Pericardium fibroblast (primary cell): ENCODE results near the gene RIN3. TPM values are rescaled to one million over a fixed set of nuclear protein-coding genes. Genes with fewer than 3 reads are reported as not detected.

Source experiments
- total RNA-seq: library from RNA; depleted of rRNA; stranded (reverse); fragments of >200 nt; gene quantifications from 2 replicates; pipeline ENCODE4 v1.2.3, GENCODE V29; 2015

Gene RIN3, protein sequence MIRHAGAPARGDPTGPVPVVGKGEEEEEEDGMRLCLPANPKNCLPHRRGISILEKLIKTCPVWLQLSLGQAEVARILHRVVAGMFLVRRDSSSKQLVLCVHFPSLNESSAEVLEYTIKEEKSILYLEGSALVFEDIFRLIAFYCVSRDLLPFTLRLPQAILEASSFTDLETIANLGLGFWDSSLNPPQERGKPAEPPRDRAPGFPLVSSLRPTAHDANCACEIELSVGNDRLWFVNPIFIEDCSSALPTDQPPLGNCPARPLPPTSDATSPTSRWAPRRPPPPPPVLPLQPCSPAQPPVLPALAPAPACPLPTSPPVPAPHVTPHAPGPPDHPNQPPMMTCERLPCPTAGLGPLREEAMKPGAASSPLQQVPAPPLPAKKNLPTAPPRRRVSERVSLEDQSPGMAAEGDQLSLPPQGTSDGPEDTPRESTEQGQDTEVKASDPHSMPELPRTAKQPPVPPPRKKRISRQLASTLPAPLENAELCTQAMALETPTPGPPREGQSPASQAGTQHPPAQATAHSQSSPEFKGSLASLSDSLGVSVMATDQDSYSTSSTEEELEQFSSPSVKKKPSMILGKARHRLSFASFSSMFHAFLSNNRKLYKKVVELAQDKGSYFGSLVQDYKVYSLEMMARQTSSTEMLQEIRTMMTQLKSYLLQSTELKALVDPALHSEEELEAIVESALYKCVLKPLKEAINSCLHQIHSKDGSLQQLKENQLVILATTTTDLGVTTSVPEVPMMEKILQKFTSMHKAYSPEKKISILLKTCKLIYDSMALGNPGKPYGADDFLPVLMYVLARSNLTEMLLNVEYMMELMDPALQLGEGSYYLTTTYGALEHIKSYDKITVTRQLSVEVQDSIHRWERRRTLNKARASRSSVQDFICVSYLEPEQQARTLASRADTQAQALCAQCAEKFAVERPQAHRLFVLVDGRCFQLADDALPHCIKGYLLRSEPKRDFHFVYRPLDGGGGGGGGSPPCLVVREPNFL
- 4.9 and 9.0 TPM in 2 replicates for total RNA-seq

GRCh38 chr14:92513204-92513965, at the start of gene RIN3:
RIN3 (plus strand) TSS chr14:92513781; CDS start chr14:92513933, 152 bp downstream.

Other genes with a start within 250 kb of the RIN3 start
- gene SLC24A4, start 190.6 kb upstream of the RIN3 start, total RNA-seq = not detected in 2 replicates
- 42.4 and 98.3 TPM in 2 replicates for gene LGMN, start 234.8 kb downstream of the RIN3 start, total RNA-seq